ENCODE measurements around the gene C2CD2L. TPM values are rescaled to one million over a fixed set of nuclear protein-coding genes. Genes with fewer than 3 reads are reported as not detected.
A peak's percentile ranks its signal among the peaks of the same experiment; 100 is the strongest.

Gene C2CD2L
- total RNA-seq, 2 experiments from 2014 or later: 10.6 to 19.0 TPM

GRCh38 chr11:119100246-119100970 lies 6.7 kb upstream of the C2CD2L start:
- H3K4me1 ChIP-seq (ENCODE audit: insufficient read depth, low read length, poor library complexity, severe bottlenecking): peaks cover 54% of the 10 kb centered on the region
- peaks cover 32% of the 10 kb centered on the region for H3K36me3 ChIP-seq (ENCODE audit: insufficient read depth, low read length)
- H3K9me2 ChIP-seq (ENCODE audit: insufficient read depth, low read length): no peaks in the 10 kb centered on the region
- peak overlapping the region; percentile 86 for H3K27ac ChIP-seq (ENCODE audit: low read depth, low read length, poor library complexity, severe bottlenecking)
- peaks cover 30% of the 10 kb centered on the region for H3K79me2 ChIP-seq (ENCODE audit: insufficient read depth, low read depth, low read length)
- CTCF ChIA-PET (ENCODE audit: unreplicated experiment): no interaction called here
- TF ChIP-seq CTCF (conservative IDR thresholded peaks at IDR 0.05; ENCODE audit: low read length): peak; percentile 84
- no peak for TF ChIP-seq EZH2phosphoT487 (IDR thresholded peaks at IDR 0.05; ENCODE audit: borderline replicate concordance, low read depth, low read length)
- no TSS peak for BruUV-seq (replicated peaks)
- H3K4me2 ChIP-seq (ENCODE audit: low read length): peak overlapping the region; percentile 100
- no peaks in the 10 kb centered on the region for H3K9me3 ChIP-seq (ENCODE audit: low read length)
- H4K20me1 ChIP-seq (ENCODE audit: insufficient read depth, low read length): no peaks in the 10 kb centered on the region
- no peak overlapping the region for H2AFZ ChIP-seq (ENCODE audit: low read length)
- H3K4me3 ChIP-seq (ENCODE audit: low read depth, low read length, poor library complexity, severe bottlenecking): peak overlapping the region; percentile 88
- intact Hi-C loops (cut with micrococcal nuclease; ENCODE audit: unreplicated experiment): loop anchor here (1.0 to 5.0 kb wide), 2 partner anchors 35 to 222 kb away; no protein-coding TSS in a partner anchor
- DNase-seq (ENCODE audit: low spot score): no peak
- POLR2A ChIA-PET: interaction anchor here (0.6 to 1.4 kb wide), 4 partner anchors 16 to 91 kb away, joined by 3 to 8 read pairs (median 5); partner anchors contain the start of genes HINFP and HMBS

- TF ChIP-seq EZH2phosphoT487 (IDR thresholded peaks at IDR 0.05; ENCODE audit: borderline replicate concordance, low read depth, low read length) (no peak), CTCF (conservative IDR thresholded peaks at IDR 0.05; ENCODE audit: low read length) (no peak)
- Histone ChIP-seq H2AFZ (ENCODE audit: low read length) (peak overlapping the region; percentile 84), H3K79me2 (ENCODE audit: insufficient read depth, low read depth, low read length) (peaks cover 25% of the 10 kb centered on the region), H3K27ac (ENCODE audit: low read depth, low read length, poor library complexity, severe bottlenecking) (peak overlapping the region; percentile 86), H4K20me1 (ENCODE audit: insufficient read depth, low read length) (no peaks in the 10 kb centered on the region), H3K36me3 (ENCODE audit: insufficient read depth, low read length) (peaks cover 28% of the 10 kb centered on the region), H3K4me3 (ENCODE audit: low read depth, low read length, poor library complexity, severe bottlenecking) (peak overlapping the region; percentile 88), H3K9me2 (ENCODE audit: insufficient read depth, low read length) (no peaks in the 10 kb centered on the region), H3K4me1 (ENCODE audit: insufficient read depth, low read length, poor library complexity, severe bottlenecking) (peaks cover 49% of the 10 kb centered on the region), H3K9me3 (ENCODE audit: low read length) (no peaks in the 10 kb centered on the region), H3K4me2 (ENCODE audit: low read length) (peak overlapping the region; percentile 100)
- intact Hi-C loops (cut with micrococcal nuclease; ENCODE audit: unreplicated experiment): loop anchor here (1.0 to 5.0 kb wide), 2 partner anchors 36 to 221 kb away; no protein-coding TSS in a partner anchor
- ChIA-PET CTCF (ENCODE audit: unreplicated experiment) (interaction anchor here (0.7 kb wide), 2 partner anchors 223 to 242 kb away, joined by 6 to 7 read pairs; no protein-coding TSS in a partner anchor), POLR2A (interaction anchor here (0.5 to 1.8 kb wide), 7 partner anchors 9 to 220 kb away, joined by 3 to 8 read pairs (median 4); partner anchors contain the start of genes HMBS and VPS11)
- BruUV-seq (replicated peaks): TSS peak; percentile 49
- DNase-seq (ENCODE audit: low spot score): peak; percentile 45
These were observed 6.0 kb upstream of the C2CD2L start for GRCh38 chr11:119100994-119101758.
